HG03378 (cell line): ENCODE results near the gene AP4S1.

ENCODE experiments used
- ATAC-seq: cut with Tn5 transposase; IDR thresholded peaks from one replicate; pipeline ENCODE4 v1.9.1; 2021; ENCODE audit warnings: mild to moderate bottlenecking, moderate library complexity; ENCODE audit not compliant: unreplicated experiment

AP4S1 gene

GRCh38 chr14:31128601-31129526 is 103.4 kb downstream of the AP4S1 start:
- ATAC-seq, result peak; percentile 46

GRCh38 chr14:31133133-31133532 is 107.7 kb downstream of the AP4S1 start:
- ATAC-seq, result no peak

GRCh38 chr14:31137214-31137889 is 111.9 kb downstream of the AP4S1 start:
- no peak for ATAC-seq

GRCh38 chr14:31138301-31138700 is 112.9 kb downstream of the AP4S1 start:
- no peak for ATAC-seq

GRCh38 chr14:31139301-31139847 is 113.9 kb downstream of the AP4S1 start:
- no peak for ATAC-seq

GRCh38 chr14:31142455-31143087 is 117.1 kb downstream of the AP4S1 start:
- no peak for ATAC-seq
